ENCODE data around the gene CX3CR1.

DNA sequence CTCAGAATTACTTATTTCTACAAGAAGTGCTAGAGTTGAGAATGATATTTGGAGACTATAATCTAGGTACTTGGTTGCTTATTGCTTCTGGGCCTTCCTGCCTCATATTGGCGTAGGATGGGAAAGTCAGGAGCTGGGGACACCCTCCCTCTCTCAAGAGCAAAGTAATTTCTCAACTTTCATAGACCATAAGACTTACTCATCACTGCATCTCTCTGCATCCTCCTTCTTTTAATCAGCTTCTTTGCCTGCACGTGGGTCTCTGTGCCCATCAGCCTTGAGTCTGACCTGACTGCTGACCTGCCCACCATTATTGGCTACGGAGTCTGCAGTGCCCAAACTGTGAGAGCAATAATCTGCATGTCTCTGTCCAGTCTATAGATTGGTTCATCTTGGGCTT lies 60.1 kb downstream of the CX3CR1 start:
- TF ChIP-seq ZNF274 (IDR thresholded peaks at IDR 0.05; ENCODE audit: low read depth, low read length) (no peak), YY1 (IDR thresholded peaks at IDR 0.05; ENCODE audit: insufficient read depth, insufficient read length) (no peak), SUZ12 (IDR thresholded peaks at IDR 0.05; ENCODE audit: extremely low read depth, insufficient read depth, insufficient read length) (no peak)

All from NT2/D1 (cell line).